ENCODE data around the gene COG5.

Gene COG5

DNA sequence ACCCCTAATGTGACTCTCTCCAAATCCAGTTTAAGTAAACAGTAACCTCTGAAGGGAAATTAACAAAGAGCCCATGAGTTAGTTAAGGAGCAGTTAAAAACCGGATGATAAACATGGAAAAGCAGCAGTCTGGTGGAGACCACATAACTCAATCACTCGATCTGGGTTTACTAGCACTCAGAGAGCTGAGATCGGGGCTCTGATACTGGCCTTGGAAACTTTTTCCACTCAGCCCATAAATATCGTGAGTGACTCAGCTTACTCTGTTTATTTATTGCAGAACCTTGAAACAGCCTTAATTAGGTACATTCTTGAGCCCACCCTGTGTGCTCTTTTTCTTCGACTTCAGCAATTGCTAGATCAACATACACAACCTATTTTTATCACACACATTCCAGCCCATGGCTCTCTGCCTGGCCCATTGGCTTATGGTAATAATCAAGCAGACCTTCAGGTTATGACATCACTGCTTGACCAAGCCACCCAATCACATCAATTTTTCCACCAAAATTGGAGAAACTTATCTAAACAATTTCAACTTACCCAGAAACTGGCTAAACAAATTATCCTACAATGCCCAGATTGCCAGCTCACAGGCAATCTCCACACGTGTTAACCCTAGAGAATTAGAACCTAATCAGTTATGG is 176.0 kb downstream of the COG5 start:
- no peak for DNase-seq

DNA sequence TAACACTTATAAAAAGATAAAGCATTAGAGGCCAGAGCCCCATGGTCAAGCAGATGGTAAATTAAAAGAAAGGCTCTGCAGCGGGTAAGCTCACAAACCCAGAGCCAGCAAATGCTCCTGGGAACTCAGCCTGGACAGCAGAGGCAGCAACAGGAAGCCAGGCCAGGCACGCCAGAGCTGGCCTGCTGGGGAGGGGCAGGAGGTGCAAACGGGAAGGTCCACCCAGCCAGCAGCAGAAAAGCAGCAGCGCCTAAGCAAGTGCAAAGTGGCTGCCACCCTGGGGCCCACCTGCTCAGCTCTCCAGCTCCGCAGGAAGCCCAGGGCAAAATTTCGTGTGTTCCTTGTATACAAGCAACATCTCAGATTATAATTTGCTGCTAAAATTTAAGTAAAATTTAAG is 176.6 kb downstream of the COG5 start:
- no peak for DNase-seq

DNA sequence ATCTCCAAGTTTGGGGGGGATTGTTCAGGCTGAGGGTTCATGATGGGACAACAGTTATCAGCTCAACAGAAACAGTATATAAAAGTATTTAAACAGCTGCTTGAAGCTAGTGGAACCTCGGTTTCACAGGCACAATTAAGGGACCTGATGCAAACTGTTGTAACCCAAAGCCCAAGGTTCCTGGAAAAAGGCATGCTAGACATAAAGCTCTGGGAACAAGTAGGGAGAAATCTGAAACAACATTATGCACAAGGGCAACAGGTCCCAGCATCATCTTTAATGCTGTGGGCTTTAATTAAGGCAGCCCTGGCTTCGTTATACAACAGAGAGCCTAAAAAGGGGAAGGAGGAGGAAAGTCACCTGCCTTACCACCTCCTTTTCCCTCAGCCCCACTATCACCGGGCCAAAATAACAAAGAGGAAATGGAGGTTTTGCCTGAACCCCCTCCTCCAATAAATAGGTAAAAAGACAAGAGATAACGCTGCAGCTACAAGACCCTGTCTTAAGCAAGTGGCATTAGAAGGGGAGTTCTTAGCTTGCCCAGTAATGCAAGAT is 177.1 kb downstream of the COG5 start:
- no peak for DNase-seq

DNA sequence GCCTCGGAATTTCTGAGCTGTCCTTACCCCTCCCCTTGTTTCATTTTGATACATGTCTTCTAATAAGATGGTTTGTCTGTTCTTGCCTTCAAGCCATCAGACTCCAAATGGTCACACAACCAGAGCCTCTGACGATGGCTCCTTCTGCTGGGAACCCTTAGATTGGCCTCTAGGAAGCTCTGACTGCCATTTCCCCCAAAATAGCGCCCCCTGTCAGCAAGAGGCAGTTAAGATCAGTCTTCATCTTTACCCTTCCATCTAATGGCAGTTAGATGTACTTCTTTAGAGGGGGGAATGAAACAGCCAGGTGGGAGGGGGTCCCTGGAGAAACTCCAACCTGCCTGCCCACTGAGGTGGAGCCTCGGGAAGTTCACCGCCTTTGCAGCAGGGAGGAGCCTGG is 179.7 kb downstream of the COG5 start:
- no peak for DNase-seq

DNA sequence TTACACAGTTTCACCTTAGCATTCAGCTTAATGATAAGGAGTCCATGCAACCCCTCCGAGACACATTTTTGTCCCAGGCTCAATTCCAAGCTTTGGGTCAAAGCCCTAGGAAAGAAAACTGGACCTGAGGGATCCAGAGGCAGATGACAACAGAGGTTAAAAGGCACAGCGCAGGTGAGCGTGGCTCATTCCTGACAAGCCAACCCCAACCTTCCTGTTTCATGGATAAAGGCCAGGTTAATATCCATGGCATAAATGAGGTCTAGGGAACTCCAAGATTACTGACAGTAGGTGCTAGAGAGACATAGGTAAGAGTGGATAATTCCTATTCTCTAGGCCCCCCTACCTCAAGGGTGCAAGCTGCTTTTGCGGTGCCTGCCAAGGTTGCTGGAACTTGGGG is 180.5 kb downstream of the COG5 start:
- no peak for DNase-seq

DNA sequence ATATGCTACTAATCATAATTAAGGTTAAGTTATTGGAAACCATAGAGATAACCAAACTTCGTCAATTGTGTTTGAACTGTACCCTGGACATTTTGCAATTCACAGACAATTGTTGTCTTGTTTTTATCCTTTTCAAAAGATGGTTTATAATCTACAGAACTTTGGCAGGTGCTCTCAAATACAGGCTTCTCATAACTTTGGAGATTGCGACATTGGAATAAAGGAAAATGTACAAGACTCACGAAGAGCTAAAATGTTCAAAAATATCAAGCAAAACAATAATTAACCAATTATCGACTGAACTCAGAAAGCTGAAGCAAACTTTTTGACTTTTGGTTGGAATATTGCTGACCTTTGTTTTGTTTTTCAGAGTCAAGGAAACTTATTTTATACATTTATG is 182.3 kb downstream of the COG5 start:
- no peak for DNase-seq

DNA sequence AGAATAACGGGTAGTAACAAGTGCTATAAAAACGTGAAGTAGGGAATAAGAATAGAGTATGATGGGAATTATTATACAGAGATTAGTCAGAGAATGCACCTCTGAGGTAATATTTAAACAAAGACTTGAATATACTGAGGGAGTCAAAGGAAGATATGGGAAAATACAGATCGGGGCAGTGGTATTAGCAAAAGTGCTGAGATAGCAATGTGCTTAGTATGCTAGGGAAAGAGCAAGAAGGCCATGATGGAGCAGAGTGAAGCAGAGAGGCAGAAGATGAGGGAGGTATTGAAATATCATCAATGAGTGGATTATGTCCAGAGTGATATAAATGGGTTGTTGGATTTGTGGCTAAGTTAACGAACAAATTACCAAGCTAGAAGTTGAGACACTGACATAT is 190.4 kb downstream of the COG5 start:
- no peak for DNase-seq

DNA sequence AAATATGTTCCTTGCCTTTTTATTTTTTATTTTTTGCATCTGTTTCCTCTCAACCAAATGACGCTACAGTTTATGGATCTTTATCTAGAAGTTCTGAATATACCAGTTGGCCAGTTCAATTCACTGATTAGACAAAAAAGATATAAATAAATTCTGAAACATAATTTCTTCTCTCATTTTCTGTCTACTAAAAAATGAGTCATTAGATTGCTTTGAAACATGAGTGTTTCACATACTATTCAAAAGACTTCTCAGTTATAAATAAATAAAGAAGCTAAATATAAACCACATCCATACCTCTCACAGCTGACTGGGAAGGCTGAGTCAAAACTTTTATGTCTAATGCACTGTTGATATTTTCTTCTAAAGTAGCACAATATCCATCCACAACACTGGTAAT is 191.4 kb downstream of the COG5 start:
- DNase-seq = no peak

DNA sequence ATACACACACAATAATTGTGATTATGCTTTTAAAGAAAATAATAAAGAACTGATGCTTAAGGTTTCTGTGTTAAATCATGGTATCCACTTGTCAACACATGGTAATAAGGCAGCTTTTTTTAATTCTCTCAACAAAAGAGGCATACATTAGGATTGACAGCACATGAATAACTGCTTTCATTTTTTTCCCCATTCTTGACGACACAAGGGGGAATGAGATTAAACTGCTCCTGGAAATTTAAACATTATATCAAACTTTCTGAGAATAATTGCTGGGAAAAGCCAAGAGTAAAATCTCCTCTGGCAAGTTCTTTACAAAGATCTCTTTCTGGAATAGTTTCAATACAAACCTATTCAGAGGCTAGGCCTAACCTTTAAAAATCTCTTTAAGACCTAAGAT is 192.9 kb downstream of the COG5 start:
- no peak for DNase-seq

DNA sequence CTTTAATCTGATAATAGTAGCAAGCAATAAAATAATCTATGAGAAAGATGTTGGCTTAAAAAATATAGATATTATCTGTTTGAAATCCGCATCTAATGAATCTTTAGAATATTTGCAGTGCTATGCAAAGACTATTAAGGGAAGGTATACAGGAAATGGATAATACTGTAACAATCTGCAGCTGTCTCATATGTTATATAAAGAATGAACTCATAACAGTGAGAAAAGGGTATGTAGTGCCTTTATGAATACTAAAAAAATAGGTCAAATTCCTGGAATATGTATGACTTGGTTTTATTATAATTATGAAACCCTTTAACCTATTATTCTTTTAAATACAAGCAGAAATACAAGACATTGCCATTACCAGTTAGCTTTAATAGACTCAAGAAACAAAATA is 198.9 kb downstream of the COG5 start:
- DNase-seq = no peak

DNA sequence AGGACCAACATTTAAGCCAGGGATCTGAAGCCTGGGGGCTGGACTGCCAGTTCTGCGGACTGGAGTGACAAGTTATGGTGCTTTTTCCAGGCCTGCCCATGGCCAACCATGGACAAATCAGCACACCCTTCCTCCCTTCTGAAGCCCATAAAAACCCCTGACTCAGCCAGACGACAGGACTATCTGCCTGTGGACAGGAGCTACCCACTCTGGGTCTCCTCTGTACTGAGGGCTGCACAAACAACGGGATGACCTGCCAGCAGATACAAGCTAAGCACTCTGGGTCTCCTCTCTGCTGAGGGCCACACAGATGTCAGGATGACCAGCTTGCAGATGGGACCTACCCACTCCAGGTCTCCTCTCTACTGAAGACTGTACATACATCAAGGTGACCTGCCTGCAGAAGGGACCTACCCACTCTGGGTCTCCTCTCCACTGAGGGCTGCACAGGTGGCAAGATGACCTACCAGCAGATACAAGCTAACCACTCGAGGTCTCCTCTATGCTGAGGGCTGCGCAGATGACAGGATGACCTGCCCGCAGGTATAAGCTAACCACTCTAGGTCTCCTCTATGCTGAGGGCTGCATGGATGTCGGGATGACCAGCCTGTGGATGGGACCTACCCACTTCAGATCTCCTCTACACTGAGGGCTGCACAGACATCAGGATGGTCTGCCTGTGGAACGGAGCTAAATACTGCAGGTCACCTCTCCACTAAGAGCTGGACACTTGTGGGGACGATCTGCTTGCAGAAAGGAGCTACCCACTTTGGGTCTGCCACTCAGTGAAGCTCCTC is 204.0 kb downstream of the COG5 start:
- no peak for DNase-seq

DNA sequence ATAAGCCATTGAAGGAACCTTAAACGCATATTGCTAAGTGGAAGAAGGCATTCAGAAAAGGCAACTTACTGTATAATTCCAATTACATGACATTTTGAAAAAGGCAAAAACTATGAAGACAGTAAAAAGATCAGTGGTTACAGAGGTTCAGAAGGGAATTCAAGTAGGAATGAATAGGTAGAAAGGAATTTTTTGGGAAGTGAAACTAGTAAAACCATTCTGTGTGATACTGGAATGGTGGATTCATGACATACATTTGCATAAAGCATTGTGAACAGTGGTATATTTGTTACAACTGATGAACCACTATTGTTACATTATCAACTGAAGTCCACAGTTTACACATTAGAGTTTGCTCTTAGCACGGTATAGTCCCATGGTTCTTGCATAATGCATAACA is 208.1 kb downstream of the COG5 start:
- no peak for DNase-seq

DNA sequence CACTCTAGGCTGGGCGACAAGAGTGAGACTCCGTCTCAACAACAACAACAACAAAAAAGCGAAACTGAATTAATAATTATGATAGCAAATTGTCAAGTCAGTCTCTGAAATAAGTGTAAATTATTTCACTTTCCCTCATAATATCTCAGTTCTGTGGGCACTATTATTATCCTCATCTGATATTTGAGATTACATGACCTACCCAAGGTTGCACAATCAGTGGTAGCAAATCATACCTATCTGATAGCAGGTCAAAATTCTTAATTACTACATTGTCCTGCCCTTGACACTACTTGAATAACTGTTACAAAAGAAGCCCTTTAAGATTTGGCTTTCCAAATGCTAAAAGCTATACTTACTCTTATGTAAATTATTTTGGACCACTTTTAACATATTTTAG is 209.1 kb downstream of the COG5 start:
- DNase-seq = no peak

DNA sequence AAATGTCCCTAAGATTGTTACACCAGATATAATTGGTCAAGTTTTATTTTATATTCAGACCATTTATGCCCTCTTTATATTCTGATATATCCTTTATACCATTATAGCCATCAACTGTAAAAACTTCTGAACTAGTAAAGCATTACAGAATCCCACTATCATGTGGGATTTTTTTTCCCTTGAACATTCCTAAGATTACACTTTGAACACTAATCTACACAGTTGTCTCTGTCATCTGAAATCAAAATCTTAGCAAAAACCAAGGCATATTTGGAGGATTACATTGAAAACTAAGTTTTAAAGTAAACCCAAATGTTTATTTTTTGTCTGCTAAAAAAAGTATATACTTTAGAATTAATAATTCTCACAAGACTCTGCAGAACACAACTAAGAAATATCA is 210.0 kb downstream of the COG5 start:
- DNase-seq = no peak

DNA sequence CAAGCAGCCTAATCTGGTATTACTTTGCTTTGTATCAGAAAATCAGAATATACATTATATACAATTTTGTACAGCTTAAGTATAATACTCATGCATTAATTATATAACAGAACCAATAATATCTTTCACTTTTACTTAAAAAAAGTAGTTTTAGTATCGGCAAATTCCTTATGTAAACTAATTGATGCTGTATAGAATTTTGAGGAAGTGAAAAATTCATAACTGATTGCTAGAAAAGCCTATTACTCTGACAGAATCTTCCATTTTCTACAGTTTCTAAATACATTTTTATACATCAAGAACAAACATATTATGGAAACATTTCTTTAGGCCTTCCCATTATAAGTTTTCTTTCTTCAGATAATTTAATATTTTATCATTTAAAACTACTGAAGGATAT is 217.8 kb downstream of the COG5 start:
- DNase-seq = no peak

DNA sequence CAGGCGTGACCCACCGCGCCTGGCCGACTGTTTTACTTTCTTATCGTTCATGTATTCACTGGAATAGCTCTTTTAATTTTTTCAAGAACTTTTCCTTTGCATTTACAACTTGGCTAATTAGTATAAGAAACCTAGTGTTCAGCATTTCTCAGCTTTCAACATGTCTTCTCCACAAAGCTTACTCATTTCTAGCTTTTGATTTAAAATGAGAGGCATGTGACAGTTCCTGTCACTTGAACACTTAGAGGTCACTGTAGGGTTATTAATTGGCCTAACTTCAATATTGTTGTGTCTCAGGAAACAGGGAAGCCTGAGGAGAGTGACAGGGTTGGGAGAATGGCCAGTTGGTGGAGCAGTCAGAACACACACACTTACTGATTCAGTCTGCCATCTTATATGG is 218.9 kb downstream of the COG5 start:
- no peak for DNase-seq

DNA sequence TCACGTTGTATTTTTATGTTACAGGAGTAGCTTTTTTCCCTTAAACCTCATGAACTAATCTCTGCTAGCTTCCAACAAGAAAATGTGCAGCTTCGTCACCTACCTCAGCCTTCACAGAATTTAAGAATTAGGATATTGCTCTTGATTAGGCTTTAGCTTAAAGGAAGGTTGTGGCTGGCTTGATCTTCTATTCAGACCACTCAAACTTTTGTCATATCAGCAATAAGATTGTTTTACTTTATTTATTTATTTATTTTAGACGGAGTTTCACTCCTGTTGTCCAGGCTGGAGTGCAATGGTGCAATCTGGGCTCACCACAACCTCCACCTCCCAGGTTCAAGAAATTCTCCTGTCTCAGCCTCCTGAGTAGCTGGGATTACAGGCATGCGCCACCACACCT is 219.4 kb downstream of the COG5 start:
- DNase-seq = no peak

DNA sequence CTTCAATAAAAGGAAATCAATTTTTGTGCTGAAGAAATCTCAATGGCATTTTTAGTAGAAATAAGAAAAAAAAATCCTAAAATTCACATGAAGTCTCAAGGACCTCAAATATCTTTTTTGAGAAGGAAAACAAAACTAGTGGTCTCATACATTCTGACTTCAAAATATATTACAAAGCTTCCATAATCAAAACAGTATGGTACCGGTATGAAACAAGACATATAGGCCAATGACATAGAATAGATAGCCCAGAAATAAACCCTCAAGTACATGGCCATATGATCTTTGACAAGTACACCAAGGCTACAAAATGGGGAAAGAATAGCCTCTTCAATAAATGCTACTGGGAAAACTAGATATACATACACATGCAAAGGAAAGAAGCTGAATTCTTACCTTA is 225.6 kb downstream of the COG5 start:
- DNase-seq = no peak

DNA sequence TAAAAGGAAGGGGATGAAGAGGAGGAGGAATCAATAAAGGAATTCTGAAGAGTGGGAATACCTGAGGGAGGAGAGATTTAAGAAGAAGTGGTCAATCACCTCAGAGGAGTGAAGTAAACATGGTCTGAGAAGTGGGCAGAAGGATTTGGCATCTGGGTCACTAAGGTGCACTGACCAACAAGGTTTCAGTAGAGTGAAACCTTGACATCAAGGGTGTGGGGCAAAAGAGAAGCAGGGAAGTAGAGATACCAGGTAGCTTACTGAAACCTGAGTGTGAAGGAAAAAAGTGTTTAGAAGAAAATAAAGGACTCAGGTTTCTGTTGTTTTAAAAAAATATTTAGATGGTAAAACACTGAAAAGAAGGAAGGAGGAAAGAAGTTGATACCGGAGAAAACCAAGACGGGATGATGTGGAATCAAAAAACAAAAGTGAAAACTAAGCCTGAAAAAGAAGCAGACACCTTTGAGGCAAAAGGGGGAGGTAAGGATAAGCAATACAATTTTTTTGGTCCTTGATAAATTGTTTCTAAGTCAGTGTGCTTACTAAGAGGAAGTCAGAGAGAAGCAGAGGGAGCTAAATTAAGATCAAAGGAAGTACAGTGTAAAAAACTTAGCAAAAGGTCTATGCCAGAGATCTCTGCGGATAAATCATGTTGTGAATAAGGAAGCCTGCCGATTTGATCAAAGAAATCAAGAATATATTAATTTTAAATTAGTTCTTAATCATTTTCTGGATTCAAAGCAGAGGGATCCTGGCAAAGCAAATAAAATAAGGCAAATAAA is 231.0 kb downstream of the COG5 start:
- DNase-seq = no peak

DNA sequence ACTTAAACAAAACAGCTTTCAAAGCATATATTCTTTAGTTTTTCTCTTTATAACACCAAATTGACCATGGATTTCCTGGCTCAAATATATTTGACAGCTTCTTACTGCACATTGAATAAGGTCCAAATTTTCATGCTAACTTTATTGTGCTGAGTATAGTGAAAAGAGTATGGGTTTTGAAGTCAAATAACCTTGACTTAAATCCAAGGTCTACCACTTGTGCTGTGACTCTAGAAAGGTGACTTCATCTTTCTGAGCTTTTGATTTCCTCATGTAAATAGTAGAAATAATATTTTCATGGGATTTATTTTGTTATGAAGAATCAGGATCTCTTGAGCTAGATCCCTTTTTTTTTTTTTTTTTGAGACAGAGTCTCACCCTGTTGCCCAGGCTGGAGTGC is 233.2 kb downstream of the COG5 start:
- DNase-seq = no peak

DNA sequence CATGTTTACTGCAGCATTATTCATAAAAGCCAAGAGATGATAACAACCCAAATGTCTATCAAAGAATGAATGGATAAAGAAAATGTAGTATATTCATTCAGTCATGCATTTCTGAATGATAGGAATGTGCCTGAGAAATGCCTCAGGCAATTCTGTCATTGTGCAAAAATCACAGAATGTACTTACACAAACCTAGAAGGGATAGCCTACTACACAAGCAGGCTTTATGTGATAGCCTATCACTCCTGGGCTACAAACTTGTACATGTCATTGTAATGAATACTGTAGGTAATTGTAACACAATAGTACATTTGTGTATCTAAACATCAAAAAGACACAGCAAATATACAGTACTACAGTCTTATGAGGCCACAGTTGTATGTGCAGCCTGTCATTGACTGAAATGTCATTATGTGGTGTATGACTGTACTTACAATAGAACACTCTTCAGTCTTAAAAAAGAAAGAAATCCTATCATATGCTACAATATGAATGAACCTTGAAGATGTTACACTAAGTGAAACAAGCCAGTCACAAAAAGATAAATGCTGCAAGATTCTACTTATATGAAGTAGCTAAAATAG is 235.6 kb downstream of the COG5 start:
- no peak for DNase-seq

DNA sequence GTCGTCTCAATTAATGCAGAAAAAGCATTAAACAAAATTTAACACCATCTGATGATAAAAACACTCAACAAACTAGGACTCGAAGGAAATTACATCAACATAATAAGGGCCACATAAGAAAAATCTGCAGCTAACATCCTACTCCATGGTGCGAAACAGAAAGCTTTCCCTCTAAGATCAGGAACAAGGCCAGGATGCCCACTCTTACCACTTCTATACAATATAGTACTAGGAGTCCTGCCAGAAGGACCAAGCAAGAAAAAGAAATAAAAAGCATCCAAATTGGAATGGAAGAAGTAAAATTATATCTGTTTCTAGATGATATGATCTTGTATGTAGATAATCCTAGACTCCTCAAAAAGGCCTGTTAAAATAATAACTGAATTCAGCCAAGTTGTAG is 237.7 kb downstream of the COG5 start:
- no peak for DNase-seq

DNA sequence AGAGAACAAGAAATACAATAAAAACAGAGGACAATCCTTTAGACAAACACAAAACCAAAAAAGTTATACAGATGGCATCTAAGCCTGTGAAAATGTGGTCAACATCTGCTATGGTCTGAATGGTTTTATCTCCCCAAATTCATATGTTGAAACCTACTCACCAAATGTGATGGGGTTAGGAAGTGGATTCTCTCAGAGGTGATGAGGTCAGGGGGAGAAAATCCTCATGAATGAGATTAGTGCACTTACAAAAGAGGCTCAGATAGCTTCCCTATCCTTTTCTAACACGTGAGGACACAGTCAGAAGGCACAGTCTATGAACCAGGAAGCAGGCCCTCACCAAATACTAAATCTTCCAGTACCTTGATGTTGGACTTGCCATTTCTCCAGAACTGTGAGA is 241.7 kb downstream of the COG5 start:
- no peak for DNase-seq

DNA sequence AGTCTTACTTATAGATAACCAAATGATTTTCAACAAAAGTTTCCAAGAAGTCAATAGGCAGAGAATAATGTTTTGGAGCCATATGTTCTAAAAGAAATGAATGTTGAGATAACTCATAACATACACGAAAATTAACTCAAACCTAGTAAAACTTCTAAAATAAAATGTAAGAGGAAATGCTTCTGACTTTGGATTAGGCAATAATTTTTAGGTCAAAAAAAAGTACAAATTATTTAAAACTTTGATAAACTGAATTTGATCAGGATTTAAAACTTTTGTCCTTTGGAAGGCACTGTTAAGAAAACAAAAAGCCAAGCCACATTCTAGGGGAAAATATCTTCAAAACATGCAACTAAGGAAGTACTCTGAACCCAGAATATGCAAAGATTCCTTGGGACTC is 242.1 kb downstream of the COG5 start:
- no peak for DNase-seq
